Caco-2 (cell line): ENCODE results near the gene NLRP12. TPM values are rescaled to one million over a fixed set of nuclear protein-coding genes. Genes with fewer than 3 reads are reported as not detected.

Experiments used
- BruUV-seq: library from RNA; stranded (reverse); fragments of 400-500 nt; replicated peaks from 2 replicates; lab custom pipeline; 2021; lab: Mats Ljungman, UMichigan
- CTCF ChIA-PET: fragments of 300-600 bp; sonication (Branson Sonifier 250); formaldehyde crosslinking; loops from one replicate; lab custom pipeline; 2022; ENCODE audit warnings: antibody characterized with exemption; lab: Charles Lee
- POLR2A ChIA-PET: fragments of 300-600 bp; sonication (Branson Sonifier 250); formaldehyde crosslinking; loops from one replicate; lab custom pipeline; 2022; ENCODE audit warnings: antibody characterized with exemption; lab: Charles Lee
- DNase-seq, 2 experiments: peaks; one replicate each; pipeline versions ENCODE4 v3.0.0 to v3.0.0-alpha.2; 2020 to 2022
- H3K27me3 ChIP-seq: replicated peaks from 2 replicates; pipeline ENCODE4 v1.6.0; 2011; ENCODE audit warnings: low read length; ENCODE audit not compliant: control insufficient read depth, insufficient read depth
- H3K36me3 ChIP-seq: 2 replicates; pipeline ENCODE4 v1.5.1; 2011; ENCODE audit warnings: low read length; ENCODE audit not compliant: control insufficient read depth, insufficient read depth
- H3K4me1 ChIP-seq: fragments of 250-450 bp; sonication (Bioruptor Pico); 2 replicates; pipeline ENCODE4 v1.5.1; 2020; ENCODE audit warnings: mild to moderate bottlenecking
- H3K4me3 ChIP-seq: 2 replicates; pipeline ENCODE4 v1.5.1; 2011; ENCODE audit warnings: low read depth, mild to moderate bottlenecking, control low read depth, low read length
- H3K9me3 ChIP-seq: fragments of 250-450 bp; sonication (Bioruptor Pico); 2 replicates; pipeline ENCODE4 v1.5.1; 2020; ENCODE audit warnings: mild to moderate bottlenecking, moderate library complexity
- H3K27ac Mint-ChIP-seq: one replicate; pipeline ENCODE4 v1.8.0; 2022; ENCODE audit warnings: mixed read lengths; ENCODE audit not compliant: unreplicated experiment
- H3K27me3 Mint-ChIP-seq: one replicate; pipeline ENCODE4 v1.8.0; 2022; ENCODE audit warnings: mixed read lengths; ENCODE audit not compliant: insufficient read depth, unreplicated experiment
- H3K36me3 Mint-ChIP-seq: one replicate; pipeline ENCODE4 v1.8.0; 2022; ENCODE audit warnings: mild to moderate bottlenecking, mixed read lengths; ENCODE audit not compliant: insufficient read depth, unreplicated experiment
- H3K4me1 Mint-ChIP-seq: one replicate; pipeline ENCODE4 v1.8.0; 2022; ENCODE audit warnings: low read depth, mixed read lengths; ENCODE audit not compliant: unreplicated experiment
- H3K4me3 Mint-ChIP-seq: one replicate; pipeline ENCODE4 v1.8.0; 2022; ENCODE audit warnings: mild to moderate bottlenecking, moderate library complexity, mixed read lengths; ENCODE audit not compliant: unreplicated experiment
- H3K9me3 Mint-ChIP-seq: one replicate; pipeline ENCODE4 v1.8.0; 2022; ENCODE audit warnings: mixed read lengths; ENCODE audit not compliant: unreplicated experiment
- intact Hi-C: fragments of 100-400 bp; cut with micrococcal nuclease; formaldehyde crosslinking; loops from one replicate; pipeline ENCODE4 v1.10.0; 2022; ENCODE audit not compliant: unreplicated experiment
- total RNA-seq: library from RNA; stranded (reverse); gene quantifications from 2 replicates; pipeline ENCODE4 v1.2.3, GENCODE V29; 2022
- TF ChIP-seq, protein P1 (sequence below), 2 experiments: fragments of 200-600 bp in 1 of 2; IDR thresholded peaks; 1 replicate in 1 of 2; 2 replicates in 1 of 2; pipeline versions ENCODE4 v1.5.1 to v1.8.0; 2011 to 2022; ENCODE audit warnings: antibody characterized with exemption in 1 of 2, control low read depth in 1 of 2, inconsistent platforms in 1 of 2, low read depth in 1 of 2, low read length in 1 of 2, mild to moderate bottlenecking in 1 of 2, moderate library complexity in 1 of 2; ENCODE audit not compliant: insufficient read depth in 1 of 2, severe bottlenecking in 1 of 2, unreplicated experiment in 1 of 2

Gene NLRP12
- total RNA-seq, 1 experiment from 2014 or later, result not detected

DNA sequence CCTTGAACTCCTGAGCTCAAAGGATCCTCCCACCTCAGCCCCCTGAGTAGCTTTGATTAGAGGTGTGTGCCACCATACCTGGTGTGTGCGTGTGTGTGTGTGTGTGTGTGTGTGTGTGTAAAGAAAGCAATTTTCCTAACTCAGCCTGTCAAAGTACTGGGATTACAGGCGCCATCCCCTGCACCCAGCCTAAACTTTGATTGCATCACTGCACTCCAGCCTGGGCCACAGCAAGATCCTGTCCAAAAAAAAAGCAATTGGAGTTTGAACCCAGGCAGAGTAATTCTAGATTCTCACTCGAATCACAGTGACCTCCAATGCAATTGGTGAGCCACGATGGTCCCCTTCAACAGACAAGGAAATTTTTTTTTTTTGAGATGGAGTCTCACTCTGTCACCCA lies 29.1 kb downstream of the NLRP12 start:
- no TSS peak for BruUV-seq
- Mint-ChIP-seq H3K4me3 (no peak overlapping the region), H3K27me3 (no peaks in the 10 kb centered on the region), H3K4me1 (no peaks in the 10 kb centered on the region), H3K36me3 (peaks cover 99% of the 10 kb centered on the region), H3K27ac (peak overlapping the region; percentile 86), H3K9me3 (no peaks in the 10 kb centered on the region)
- TF ChIP-seq, protein P1, sequence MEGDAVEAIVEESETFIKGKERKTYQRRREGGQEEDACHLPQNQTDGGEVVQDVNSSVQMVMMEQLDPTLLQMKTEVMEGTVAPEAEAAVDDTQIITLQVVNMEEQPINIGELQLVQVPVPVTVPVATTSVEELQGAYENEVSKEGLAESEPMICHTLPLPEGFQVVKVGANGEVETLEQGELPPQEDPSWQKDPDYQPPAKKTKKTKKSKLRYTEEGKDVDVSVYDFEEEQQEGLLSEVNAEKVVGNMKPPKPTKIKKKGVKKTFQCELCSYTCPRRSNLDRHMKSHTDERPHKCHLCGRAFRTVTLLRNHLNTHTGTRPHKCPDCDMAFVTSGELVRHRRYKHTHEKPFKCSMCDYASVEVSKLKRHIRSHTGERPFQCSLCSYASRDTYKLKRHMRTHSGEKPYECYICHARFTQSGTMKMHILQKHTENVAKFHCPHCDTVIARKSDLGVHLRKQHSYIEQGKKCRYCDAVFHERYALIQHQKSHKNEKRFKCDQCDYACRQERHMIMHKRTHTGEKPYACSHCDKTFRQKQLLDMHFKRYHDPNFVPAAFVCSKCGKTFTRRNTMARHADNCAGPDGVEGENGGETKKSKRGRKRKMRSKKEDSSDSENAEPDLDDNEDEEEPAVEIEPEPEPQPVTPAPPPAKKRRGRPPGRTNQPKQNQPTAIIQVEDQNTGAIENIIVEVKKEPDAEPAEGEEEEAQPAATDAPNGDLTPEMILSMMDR (IDR thresholded peaks at IDR 0.05; ENCODE audit: insufficient read depth in 1 of 2, low read depth in 1 of 2, low read length in 1 of 2, severe bottlenecking in 1 of 2, unreplicated experiment in 1 of 2), result no peak
- DNase-seq, result no peak
- H3K9me3 ChIP-seq, result no peaks in the 10 kb centered on the region
- no peak overlapping the region for H3K4me3 ChIP-seq
- peaks cover 24% of the 10 kb centered on the region for H3K4me1 ChIP-seq
- H3K27me3 ChIP-seq, result no peaks in the 10 kb centered on the region
- POLR2A ChIA-PET, result no interaction called here
- intact Hi-C loops, result no loop called here
- CTCF ChIA-PET, result no interaction called here
- no peaks in the 10 kb centered on the region for H3K36me3 ChIP-seq

GRCh38 chr19:53792721-53793433 lies 31.2 kb downstream of the NLRP12 start:
- H3K9me3 Mint-ChIP-seq, result no peaks in the 10 kb centered on the region
- TF ChIP-seq, protein P1 (IDR thresholded peaks at IDR 0.05; ENCODE audit: insufficient read depth in 1 of 2, low read depth in 1 of 2, low read length in 1 of 2, severe bottlenecking in 1 of 2, unreplicated experiment in 1 of 2), result peak; percentile 90 to 97
- BruUV-seq, result no TSS peak
- ChIA-PET CTCF (interaction anchor here (0.5 to 1.4 kb wide), 24 partner anchors 8 to 598 kb away, joined by 3 to 25 read pairs (median 4); partner anchors contain the start of genes CNOT3, MYADM, PRKCG and ZNF761), POLR2A (interaction anchor here (0.6 to 1.0 kb wide), 4 partner anchors 17 to 344 kb away, joined by 3 to 6 read pairs (median 4); partner anchors contain the start of gene CNOT3)
- Histone ChIP-seq H3K36me3 (no peaks in the 10 kb centered on the region), H3K9me3 (no peaks in the 10 kb centered on the region), H3K4me1 (peaks cover 27% of the 10 kb centered on the region), H3K4me3 (no peak overlapping the region), H3K27me3 (no peaks in the 10 kb centered on the region)
- DNase-seq, result peak; percentile 90
- H3K27ac Mint-ChIP-seq, result peak overlapping the region; percentile 86
- no peaks in the 10 kb centered on the region for H3K4me1 Mint-ChIP-seq
- peak overlapping the region; percentile 59 for H3K4me3 Mint-ChIP-seq
- intact Hi-C loops, result loop anchor here (1.0 to 5.0 kb wide), 3 partner anchors 20 to 229 kb away; no protein-coding TSS in a partner anchor
- H3K36me3 Mint-ChIP-seq, result peaks cover 100% of the 10 kb centered on the region
- H3K27me3 Mint-ChIP-seq, result no peaks in the 10 kb centered on the region

DNA sequence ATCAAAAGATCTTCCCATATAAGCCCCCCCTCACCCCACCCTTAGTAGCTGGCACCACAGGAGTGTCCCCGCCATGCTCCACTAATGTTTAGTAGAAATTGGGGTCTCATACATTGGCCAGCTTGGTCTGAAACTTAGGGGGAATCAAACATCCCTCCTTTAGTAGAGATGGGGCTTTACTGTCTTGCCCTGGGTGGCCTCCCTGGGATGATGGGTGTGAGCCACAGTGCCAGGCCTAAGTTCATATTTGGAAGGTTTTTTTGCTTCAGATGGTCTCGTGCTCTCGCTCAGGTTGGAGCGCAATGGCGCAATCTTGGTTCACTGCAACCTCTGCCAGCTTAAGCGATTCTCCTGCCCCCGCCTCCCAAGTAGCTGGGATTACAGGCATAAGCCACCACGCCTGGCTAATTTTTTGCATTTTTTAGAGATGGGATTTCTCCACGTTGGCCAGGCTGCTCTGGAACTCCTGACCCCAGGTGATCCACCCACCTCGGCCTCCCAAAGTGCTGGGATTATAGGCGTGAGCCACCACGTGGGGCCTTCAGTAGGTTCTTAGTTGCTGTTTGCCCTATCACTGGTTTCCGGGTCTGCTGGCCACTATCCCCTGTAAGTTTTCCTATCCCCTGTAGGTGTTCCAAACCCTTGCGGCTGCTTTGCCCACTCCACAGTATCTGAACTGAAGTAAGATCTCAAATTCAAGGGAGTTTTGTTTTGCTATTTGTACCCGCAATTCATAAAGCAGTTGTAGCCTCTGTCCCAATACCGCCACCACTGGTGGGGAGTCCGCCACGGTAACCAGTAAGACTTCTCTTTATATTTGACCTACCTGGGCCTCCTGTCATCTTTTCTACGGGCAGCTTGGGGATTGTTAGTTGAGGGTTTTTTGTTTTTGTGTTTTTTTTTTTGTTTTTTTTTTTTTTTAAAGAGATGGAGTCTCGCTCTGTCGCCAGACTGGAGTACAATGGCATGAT lies 34.1 kb downstream of the NLRP12 start:
- peaks cover 13% of the 10 kb centered on the region for H3K4me1 Mint-ChIP-seq
- Histone ChIP-seq H3K9me3 (no peaks in the 10 kb centered on the region), H3K4me1 (peaks cover 33% of the 10 kb centered on the region), H3K4me3 (no peak overlapping the region), H3K27me3 (no peaks in the 10 kb centered on the region), H3K36me3 (no peaks in the 10 kb centered on the region)
- POLR2A ChIA-PET, result interaction anchor here (0.5 to 1.7 kb wide), 7 partner anchors 14 to 1507 kb away, joined by 3 to 20 read pairs (median 5); no protein-coding TSS in a partner anchor
- CTCF ChIA-PET, result interaction anchor here (0.7 to 1.5 kb wide), 3 partner anchors 14 to 82 kb away, joined by 3 to 8 read pairs (median 3); no protein-coding TSS in a partner anchor
- intact Hi-C loops, result loop anchor here (5.0 kb wide), 1 partner anchor 232 kb away; no protein-coding TSS in a partner anchor
- peaks cover 100% of the 10 kb centered on the region for H3K36me3 Mint-ChIP-seq
- peak overlapping the region; percentile 91 for H3K27ac Mint-ChIP-seq
- H3K4me3 Mint-ChIP-seq, result peak overlapping the region; percentile 89
- H3K27me3 Mint-ChIP-seq, result peaks cover 4% of the 10 kb centered on the region
- TF ChIP-seq, protein P1 (IDR thresholded peaks at IDR 0.05; ENCODE audit: insufficient read depth in 1 of 2, low read depth in 1 of 2, low read length in 1 of 2, severe bottlenecking in 1 of 2, unreplicated experiment in 1 of 2), result no peak
- no peaks in the 10 kb centered on the region for H3K9me3 Mint-ChIP-seq
- DNase-seq, result peak; percentile 66 to 70
- no TSS peak for BruUV-seq
